HEK293T (cell line): ENCODE measurements around the gene SOD2.

Source experiments
- ARNT ChIP-seq: fragments of 450-650 bp; IDR thresholded peaks from 2 replicates; pipeline ENCODE4 v1.6.1; 2017; ENCODE audit warnings: mild to moderate bottlenecking
- ELF4 ChIP-seq: fragments of 450-650 bp; IDR thresholded peaks from 2 replicates; pipeline ENCODE4 v1.6.1; 2017; ENCODE audit warnings: antibody characterized with exemption
- HDGF ChIP-seq: fragments of 450-650 bp; IDR thresholded peaks from 2 replicates; pipeline ENCODE4 v1.6.1; 2017; ENCODE audit warnings: antibody characterized with exemption, borderline replicate concordance
- NFRKB ChIP-seq: fragments of 450-650 bp; IDR thresholded peaks from 2 replicates; pipeline ENCODE4 v1.6.1; 2016; ENCODE audit warnings: mild to moderate bottlenecking, moderate library complexity
- SP1 ChIP-seq: fragments of 450-650 bp; IDR thresholded peaks from 2 replicates; pipeline ENCODE4 v1.6.1; 2017
- SUZ12 ChIP-seq: fragments of 450-650 bp; IDR thresholded peaks from 2 replicates; pipeline ENCODE4 v1.6.1; 2016; ENCODE audit warnings: mild to moderate bottlenecking
- TARDBP ChIP-seq: fragments of 450-650 bp; IDR thresholded peaks from 2 replicates; pipeline ENCODE4 v1.6.1; 2016
- ZNF384 ChIP-seq: fragments of 450-650 bp; IDR thresholded peaks from 2 replicates; pipeline ENCODE4 v1.6.1; 2016

- TF ChIP-seq ARNT (no peak), ZNF384 (no peak), TARDBP (no peak), NFRKB (no peak), HDGF (no peak), ELF4 (no peak), SP1 (no peak), SUZ12 (no peak)
These were observed 2.9 kb upstream of the SOD2 start for GRCh38 chr6:159695984-159696383.
